Pancreas (tissue), 10 donors: Measurements from ENCODE around the gene APBA2. TPM values are rescaled to one million over a fixed set of nuclear protein-coding genes. Genes with fewer than 3 reads are reported as not detected.

Source experiments
- ATAC-seq, 4 donors: fragments of 200-7000 bp; cut with Tn5 transposase; one replicate each; pipeline versions ENCODE4 v1.8.0 to v1.9.1; 2020; ENCODE audit warnings: mild to moderate bottlenecking in 4 of 4, moderate library complexity in 4 of 4
- DNase-seq, 6 donors: peaks; one replicate each; pipeline ENCODE4 v3.0.0-alpha.2; 2020
- FAIRE-seq: peaks from 2 replicates; lab custom pipeline; 2012; peaks lifted over from hg19 to GRCh38; lab: Jason Lieb, UNC
- H3K27ac ChIP-seq, 4 donors: fragments of 200-600 bp; sonication (generic); 1 replicate in 3 of 4; 2 replicates in 1 of 4; pipeline versions ENCODE4 v1.5.0 to v1.8.0; 2020
- H3K27me3 ChIP-seq, 4 donors: fragments of 200-600 bp; one replicate each; pipeline ENCODE4 v1.8.0; 2021
- H3K36me3 ChIP-seq, 3 donors: fragments of 200-600 bp; sonication (generic) in 1 of 3; one replicate each; pipeline versions ENCODE4 v1.5.0 to v1.8.0; 2020 to 2021
- H3K4me1 ChIP-seq, 3 donors: fragments of 200-600 bp; one replicate each; pipeline ENCODE4 v1.8.0; 2021
- H3K4me3 ChIP-seq, 4 donors: fragments of 200-600 bp; sonication (generic) in 2 of 4; one replicate each; pipeline versions ENCODE4 v1.5.0 to v1.8.0; 2020 to 2021
- H3K9me3 ChIP-seq, 4 donors: fragments of 200-600 bp; one replicate each; pipeline ENCODE4 v1.8.0; 2021
- WGBS, 2 donors: extraction: QIAGEN DNeasy Blood & Tissue Kit; methylation state at CpG; one replicate each; pipeline ENCODE4 v1.1.7; 2013; 5-methylcytosine and 5-hydroxymethylcytosine counted together
- intact Hi-C, 3 donors: fragments of 100-400 bp; cut with DNase I; formaldehyde crosslinking; loops; one replicate each; pipeline versions ENCODE4 v1.11.1 to v1.14.2; 2022
- polyA plus RNA-seq, 2 donors: library from polyadenylated mRNA; stranded (reverse); fragments of 200-250 nt; gene quantifications; one replicate each; pipeline ENCODE4 v1.2.3, GENCODE V29; 2013
- total RNA-seq, 6 donors: library from RNA; stranded (reverse); fragmentation: NEBNext Ultra II Directional in 4 of 6; extraction: Animal tissue kit (Norgen Biotek cat#: 25700) in 4 of 6; gene quantifications; one replicate each; pipeline versions ENCODE4 v1.2.1 to v1.2.4, GENCODE V29; 2021 to 2023
- TF ChIP-seq, protein P1 (sequence below), 4 donors: fragments of 200-600 bp; sonication (generic) in 3 of 4; IDR thresholded peaks; one replicate each; pipeline versions ENCODE4 v1.5.0 to v1.8.0; 2021; ENCODE audit warnings: antibody characterized with exemption in 4 of 4
- donor health status: healthy with polysubstance abuse.
- donor health status: DM: no; HTN: no; CAD: no; lungs with moderate emphysema.
- donor health status: DM: no; HTN: no; CAD: no.
- donor health status: control.
- donor health status: control.
- donor health status: Bipolar disorder and iron deficiency.
- donor health status: DM: yes; HTN: yes; CAD: no.
- donor health status: DM: no; HTN: no; CAD: no.
- donor health status: DM: no; HTN: no; CAD: no.
- donor health status: DM: yes; HTN: yes; CAD: no.

Gene APBA2
- total and polyA plus RNA-seq, 8 donors, result 3.9 to 10.3 (median 6.7) TPM

- no peak overlapping the region for H3K27ac ChIP-seq
These were observed 92.9 kb downstream of the APBA2 start for GRCh38 chr15:28978661-28979060.

GRCh38 chr15:28979208-28979841 lies 93.6 kb downstream of the APBA2 start:
- TF ChIP-seq, protein P1, sequence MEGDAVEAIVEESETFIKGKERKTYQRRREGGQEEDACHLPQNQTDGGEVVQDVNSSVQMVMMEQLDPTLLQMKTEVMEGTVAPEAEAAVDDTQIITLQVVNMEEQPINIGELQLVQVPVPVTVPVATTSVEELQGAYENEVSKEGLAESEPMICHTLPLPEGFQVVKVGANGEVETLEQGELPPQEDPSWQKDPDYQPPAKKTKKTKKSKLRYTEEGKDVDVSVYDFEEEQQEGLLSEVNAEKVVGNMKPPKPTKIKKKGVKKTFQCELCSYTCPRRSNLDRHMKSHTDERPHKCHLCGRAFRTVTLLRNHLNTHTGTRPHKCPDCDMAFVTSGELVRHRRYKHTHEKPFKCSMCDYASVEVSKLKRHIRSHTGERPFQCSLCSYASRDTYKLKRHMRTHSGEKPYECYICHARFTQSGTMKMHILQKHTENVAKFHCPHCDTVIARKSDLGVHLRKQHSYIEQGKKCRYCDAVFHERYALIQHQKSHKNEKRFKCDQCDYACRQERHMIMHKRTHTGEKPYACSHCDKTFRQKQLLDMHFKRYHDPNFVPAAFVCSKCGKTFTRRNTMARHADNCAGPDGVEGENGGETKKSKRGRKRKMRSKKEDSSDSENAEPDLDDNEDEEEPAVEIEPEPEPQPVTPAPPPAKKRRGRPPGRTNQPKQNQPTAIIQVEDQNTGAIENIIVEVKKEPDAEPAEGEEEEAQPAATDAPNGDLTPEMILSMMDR (IDR thresholded peaks at IDR 0.05), result no peak
- 84 to 89% methylated on average over 13 of the region's 13 CpGs for WGBS, 2 donors
- no peaks in the 10 kb centered on the region for H3K9me3 ChIP-seq
- no peak for DNase-seq
- no peaks in the 10 kb centered on the region for H3K4me1 ChIP-seq
- intact Hi-C loops, result no loop called here
- H3K4me3 ChIP-seq, result no peak overlapping the region
- H3K27me3 ChIP-seq, result no peaks in the 10 kb centered on the region
- H3K36me3 ChIP-seq, result no peaks in the 10 kb centered on the region
- no peak for FAIRE-seq
- no peak overlapping the region for H3K27ac ChIP-seq
- ATAC-seq, result no peak

More at GRCh38 chr15:28978661-28979060, 92.9 kb downstream of the APBA2 start:
- TF ChIP-seq, protein P1 (IDR thresholded peaks at IDR 0.05), result no peak
- Histone ChIP-seq H3K36me3 (no peaks in the 10 kb centered on the region), H3K27me3 (no peaks in the 10 kb centered on the region), H3K9me3 (no peaks in the 10 kb centered on the region), H3K4me1 (no peaks in the 10 kb centered on the region), H3K4me3 (no peak overlapping the region)
- intact Hi-C loops, result no loop called here
- ATAC-seq, result no peak
- WGBS, 2 donors, result 84 to 85% methylated on average over 3 of the region's 3 CpGs
- FAIRE-seq, result no peak
- DNase-seq, result no peak

DNA sequence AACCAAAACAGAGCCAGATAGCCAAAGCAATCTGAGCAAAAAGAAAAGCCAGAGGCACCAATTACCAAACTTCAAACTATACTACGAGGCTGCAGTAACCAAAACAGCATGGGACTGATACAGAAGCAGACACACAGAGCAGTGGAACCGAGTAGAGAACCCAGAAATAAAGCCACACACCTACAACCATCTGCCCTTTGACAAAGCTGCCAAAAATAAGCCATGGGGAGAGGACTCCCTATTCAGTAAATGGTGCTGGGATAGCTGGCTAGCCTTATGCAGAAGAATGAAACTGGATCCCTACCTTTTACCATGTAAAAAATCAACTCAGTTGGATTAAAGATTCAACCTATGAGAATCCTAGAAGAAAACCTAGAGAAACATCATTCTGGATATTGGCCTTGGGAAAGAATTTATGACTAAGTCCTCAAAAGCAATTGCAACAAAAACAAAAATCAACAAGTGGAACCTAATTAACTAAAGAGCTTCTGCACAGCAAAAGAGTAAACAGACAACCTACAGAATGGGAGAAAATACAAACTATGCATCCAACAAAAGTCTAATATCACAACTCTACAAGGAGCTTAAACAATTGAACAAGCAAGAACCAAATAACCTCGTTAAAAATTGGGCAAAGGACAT lies 95.1 kb downstream of the APBA2 start:
- Histone ChIP-seq H3K36me3 (no peaks in the 10 kb centered on the region), H3K4me1 (no peaks in the 10 kb centered on the region), H3K27me3 (no peaks in the 10 kb centered on the region), H3K4me3 (no peak overlapping the region), H3K27ac (no peak overlapping the region), H3K9me3 (no peaks in the 10 kb centered on the region)
- ATAC-seq, result no peak
- intact Hi-C loops, result no loop called here
- FAIRE-seq, result no peak
- WGBS, 2 donors, result 81 to 84% methylated on average over 3 of the region's 3 CpGs
- TF ChIP-seq, protein P1 (IDR thresholded peaks at IDR 0.05), result no peak
- DNase-seq, result no peak

DNA sequence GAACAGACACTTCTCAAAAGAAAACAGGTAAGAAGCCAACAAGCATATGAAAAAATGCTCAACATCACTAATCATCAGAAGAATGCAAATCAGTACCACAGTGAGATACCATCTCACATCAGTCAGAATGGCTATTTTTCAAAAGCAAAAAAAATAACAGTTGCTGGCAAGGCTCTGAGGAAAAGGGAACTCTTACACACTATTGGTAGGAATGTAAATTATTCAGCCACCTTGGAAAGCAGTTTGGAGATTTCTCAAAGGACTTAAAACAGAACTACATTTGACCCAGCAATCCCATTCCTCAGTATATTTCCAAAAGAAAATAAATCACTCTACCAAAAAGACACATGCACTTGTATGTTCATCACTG lies 95.6 kb downstream of the APBA2 start:
- Histone ChIP-seq H3K27me3 (no peaks in the 10 kb centered on the region), H3K27ac (no peak overlapping the region), H3K4me3 (no peak overlapping the region), H3K9me3 (no peaks in the 10 kb centered on the region), H3K36me3 (no peaks in the 10 kb centered on the region), H3K4me1 (no peaks in the 10 kb centered on the region)
- no peak for ATAC-seq
- TF ChIP-seq, protein P1 (IDR thresholded peaks at IDR 0.05), result no peak
- intact Hi-C loops, result no loop called here
- no peak for FAIRE-seq
- DNase-seq, result no peak

DNA sequence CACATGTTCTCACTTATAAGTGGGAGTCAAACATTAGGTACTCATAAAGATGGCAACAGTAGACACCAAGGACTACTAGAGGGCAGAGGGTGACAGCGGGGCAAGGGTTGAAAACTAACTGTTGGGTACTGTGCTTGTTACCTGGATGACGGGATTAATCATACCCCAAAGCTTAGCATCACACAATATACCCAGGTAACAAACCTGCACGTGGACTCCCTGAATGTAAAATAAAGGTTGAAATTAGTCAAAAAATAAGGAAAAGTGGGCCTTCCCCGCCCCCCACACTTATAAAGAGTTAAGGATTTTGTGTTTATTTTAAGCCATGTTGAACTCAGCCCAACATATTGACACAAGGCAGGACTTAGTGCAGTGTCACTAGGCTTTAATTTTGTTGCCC lies 96.1 kb downstream of the APBA2 start:
- 89 to 90% methylated on average over 4 of the region's 4 CpGs for WGBS, 2 donors

More for the DNA sequence above, 96.1 kb downstream of the APBA2 start:
- no peak overlapping the region for H3K4me3 ChIP-seq
- TF ChIP-seq, protein P1 (IDR thresholded peaks at IDR 0.05), result no peak
- no peaks in the 10 kb centered on the region for H3K27me3 ChIP-seq
- DNase-seq, result no peak
- H3K9me3 ChIP-seq, result no peaks in the 10 kb centered on the region
- H3K27ac ChIP-seq, result no peak overlapping the region
- intact Hi-C loops, result no loop called here
- no peak for ATAC-seq
- no peak for FAIRE-seq
- H3K36me3 ChIP-seq, result no peaks in the 10 kb centered on the region
- H3K4me1 ChIP-seq, result no peaks in the 10 kb centered on the region
